ENCODE data around the gene ZBTB7C. TPM values are rescaled to one million over a fixed set of nuclear protein-coding genes. Genes with fewer than 3 reads are reported as not detected.

Gene ZBTB7C
- total RNA-seq, 1 donor from 2014 or later, result 0.17 TPM

- no peak for DNase-seq (ENCODE audit: low read depth)
- TF ChIP-seq, protein P1, sequence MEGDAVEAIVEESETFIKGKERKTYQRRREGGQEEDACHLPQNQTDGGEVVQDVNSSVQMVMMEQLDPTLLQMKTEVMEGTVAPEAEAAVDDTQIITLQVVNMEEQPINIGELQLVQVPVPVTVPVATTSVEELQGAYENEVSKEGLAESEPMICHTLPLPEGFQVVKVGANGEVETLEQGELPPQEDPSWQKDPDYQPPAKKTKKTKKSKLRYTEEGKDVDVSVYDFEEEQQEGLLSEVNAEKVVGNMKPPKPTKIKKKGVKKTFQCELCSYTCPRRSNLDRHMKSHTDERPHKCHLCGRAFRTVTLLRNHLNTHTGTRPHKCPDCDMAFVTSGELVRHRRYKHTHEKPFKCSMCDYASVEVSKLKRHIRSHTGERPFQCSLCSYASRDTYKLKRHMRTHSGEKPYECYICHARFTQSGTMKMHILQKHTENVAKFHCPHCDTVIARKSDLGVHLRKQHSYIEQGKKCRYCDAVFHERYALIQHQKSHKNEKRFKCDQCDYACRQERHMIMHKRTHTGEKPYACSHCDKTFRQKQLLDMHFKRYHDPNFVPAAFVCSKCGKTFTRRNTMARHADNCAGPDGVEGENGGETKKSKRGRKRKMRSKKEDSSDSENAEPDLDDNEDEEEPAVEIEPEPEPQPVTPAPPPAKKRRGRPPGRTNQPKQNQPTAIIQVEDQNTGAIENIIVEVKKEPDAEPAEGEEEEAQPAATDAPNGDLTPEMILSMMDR (conservative IDR thresholded peaks at IDR 0.05; ENCODE audit: low read depth, low read length), result no peak
Observed at GRCh38 chr18:48356151-48356745, 52.9 kb downstream of the ZBTB7C start.

GRCh38 chr18:48355276-48356115 is 53.7 kb downstream of the ZBTB7C start:
- no peak for DNase-seq (ENCODE audit: low read depth)
- H3K4me3 ChIP-seq (ENCODE audit: low read depth, low read length), result no peak overlapping the region
- TF ChIP-seq, protein P1 (conservative IDR thresholded peaks at IDR 0.05; ENCODE audit: low read depth, low read length), result no peak

More at GRCh38 chr18:48356151-48356745, 52.9 kb downstream of the ZBTB7C start:
- H3K4me3 ChIP-seq (ENCODE audit: low read depth, low read length), result no peak overlapping the region

GRCh38 chr18:48354746-48355260 is 54.4 kb downstream of the ZBTB7C start:
- no peak for DNase-seq (ENCODE audit: low read depth)
- TF ChIP-seq, protein P1 (conservative IDR thresholded peaks at IDR 0.05; ENCODE audit: low read depth, low read length), result no peak
- no peak overlapping the region for H3K4me3 ChIP-seq (ENCODE audit: low read depth, low read length)

- H3K4me3 ChIP-seq (ENCODE audit: low read depth, low read length), result no peak overlapping the region
- DNase-seq (ENCODE audit: low read depth), result no peak
- TF ChIP-seq, protein P1 (conservative IDR thresholded peaks at IDR 0.05; ENCODE audit: low read depth, low read length), result no peak
Observed at GRCh38 chr18:48352051-48352755, 57.0 kb downstream of the ZBTB7C start.

GRCh38 chr18:48351216-48352050 is 57.8 kb downstream of the ZBTB7C start:
- TF ChIP-seq, protein P1 (conservative IDR thresholded peaks at IDR 0.05; ENCODE audit: low read depth, low read length), result no peak
- H3K4me3 ChIP-seq (ENCODE audit: low read depth, low read length), result no peak overlapping the region
- DNase-seq (ENCODE audit: low read depth), result no peak

- TF ChIP-seq, protein P1 (conservative IDR thresholded peaks at IDR 0.05; ENCODE audit: low read depth, low read length), result no peak
- DNase-seq (ENCODE audit: low read depth), result no peak
- no peak overlapping the region for H3K4me3 ChIP-seq (ENCODE audit: low read depth, low read length)
Observed at GRCh38 chr18:48348739-48349138, 60.4 kb downstream of the ZBTB7C start.

Data from epithelial cell of proximal tubule (primary cell).